Right cardiac atrium (tissue), 5 donors: ENCODE data around the gene SLC2A9. TPM values are rescaled to one million over a fixed set of nuclear protein-coding genes. Genes with fewer than 3 reads are reported as not detected.

ENCODE experiments used
- ATAC-seq, 2 donors: fragments of 200-7000 bp; cut with Tn5 transposase; one replicate each; pipeline versions ENCODE4 v1.8.0 to v1.9.1; 2020; ENCODE audit warnings: moderate library complexity in 2 of 2, mild to moderate bottlenecking in 1 of 2
- DNase-seq, 3 donors: peaks; one replicate each; pipeline ENCODE4 v3.0.0-alpha.2; 2020
- H3K27ac ChIP-seq: one replicate; pipeline ENCODE4 v1.5.1; 2013; ENCODE audit warnings: mild to moderate bottlenecking, low read length, control low read depth, moderate library complexity
- H3K27me3 ChIP-seq: one replicate; pipeline ENCODE4 v1.6.1; 2013; ENCODE audit not compliant: control insufficient read depth, insufficient read depth
- H3K4me1 ChIP-seq: one replicate; pipeline ENCODE4 v1.6.1; 2013; ENCODE audit warnings: low read length; ENCODE audit not compliant: control insufficient read depth, insufficient read depth
- H3K4me3 ChIP-seq: one replicate; pipeline ENCODE4 v1.5.1; 2013; ENCODE audit warnings: low read length, control low read depth
- H3K9me3 ChIP-seq: one replicate; pipeline ENCODE4 v1.6.1; 2013; ENCODE audit warnings: low read length; ENCODE audit not compliant: control insufficient read depth
- WGBS: extraction: QIAGEN DNeasy Blood & Tissue Kit; methylation state at CpG from one replicate; pipeline ENCODE4 v1.1.7; 2013; 5-methylcytosine and 5-hydroxymethylcytosine counted together
- intact Hi-C, 4 donors: fragments of 100-400 bp; cut with DNase I; formaldehyde crosslinking; loops; one replicate each; pipeline versions ENCODE4 v1.11.0 to v1.14.0; 2022 to 2023
- polyA plus RNA-seq: library from polyadenylated mRNA; stranded (reverse); fragments of 200-250 nt; gene quantifications from one replicate; pipeline ENCODE4 v1.2.3, GENCODE V29; 2013
- total RNA-seq, 4 donors: library from RNA; stranded (reverse); fragmentation: NEBNext Ultra II Directional; extraction: Animal tissue kit (Norgen Biotek cat#: 25700); gene quantifications; one replicate each; pipeline ENCODE4 v1.2.1, GENCODE V29; 2021
- donor health status: healthy with polysubstance abuse.
- donor health status: DM: no; HTN: yes; CAD: no.
- donor health status: DM: no; HTN: no; CAD: no.
- donor health status: DM: no; HTN: yes; CAD: no; lungs with severe emphysema.
- donor health status: DM: yes; HTN: yes; CAD: no.

The SLC2A9 gene
- total and polyA plus RNA-seq, 5 donors, result 5.1 to 18.7 (median 13.1) TPM

- DNase-seq (no peak), ATAC-seq (no peak)
- WGBS, result 64% methylated on average over 4 of the region's 4 CpGs
- Histone ChIP-seq H3K4me1 (peaks cover 17% of the 10 kb centered on the region), H3K9me3 (no peaks in the 10 kb centered on the region), H3K4me3 (no peak overlapping the region), H3K27ac (no peak overlapping the region), H3K27me3 (no peaks in the 10 kb centered on the region)
- intact Hi-C loops, result no loop called here
Observed at GRCh38 chr4:10028910-10029309, 7.6 kb upstream of the SLC2A9 start.

- H3K27ac ChIP-seq, result no peak overlapping the region
- intact Hi-C loops, result no loop called here
- ATAC-seq (no peak), DNase-seq (no peak)
- H3K27me3 ChIP-seq, result no peaks in the 10 kb centered on the region
- 81% methylated on average over 9 of the region's 9 CpGs for WGBS
- no peaks in the 10 kb centered on the region for H3K9me3 ChIP-seq
- no peak overlapping the region for H3K4me3 ChIP-seq
- H3K4me1 ChIP-seq, result peaks cover 13% of the 10 kb centered on the region
Observed at GRCh38 chr4:10026485-10026884, 5.2 kb upstream of the SLC2A9 start.

DNA sequence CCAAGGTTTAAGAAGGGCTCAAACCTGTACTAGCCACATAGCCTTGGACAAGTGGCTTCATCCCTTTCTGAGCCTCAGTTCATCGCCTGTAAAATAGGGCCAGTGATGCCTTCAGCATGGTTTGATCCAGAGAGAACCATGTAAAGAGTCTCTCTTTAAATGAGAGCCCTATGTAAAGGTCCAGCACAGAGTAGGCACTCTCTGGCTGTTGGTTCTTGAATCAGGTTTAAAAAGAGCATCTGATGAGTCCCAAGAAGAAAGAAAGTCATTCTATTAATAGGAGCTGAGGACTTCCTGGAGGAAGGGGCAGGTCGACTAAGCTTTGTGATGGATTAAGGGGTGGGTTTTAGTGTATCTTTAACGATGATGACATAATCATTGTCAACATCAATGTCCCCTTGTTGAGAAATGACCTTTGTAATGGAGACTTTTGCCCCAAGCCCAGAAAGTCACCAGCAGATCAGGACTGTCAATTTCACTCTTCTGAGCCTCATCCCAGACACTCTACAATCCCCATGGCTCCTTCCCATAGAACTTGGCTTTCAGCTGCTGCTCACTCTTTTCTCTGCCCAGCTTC is 4.0 kb upstream of the SLC2A9 start:
- intact Hi-C loops, result no loop called here
- Histone ChIP-seq H3K4me1 (peaks cover 12% of the 10 kb centered on the region), H3K9me3 (no peaks in the 10 kb centered on the region), H3K27me3 (no peaks in the 10 kb centered on the region), H3K4me3 (no peak overlapping the region), H3K27ac (no peak overlapping the region)
- DNase-seq (no peak), ATAC-seq (no peak)
- 71% methylated on average over 3 of the region's 3 CpGs for whole genome bisulfite sequencing

- H3K27ac ChIP-seq, result no peak overlapping the region
- H3K27me3 ChIP-seq, result no peaks in the 10 kb centered on the region
- 51% methylated on average over 2 of the region's 2 CpGs for WGBS
- no peak overlapping the region for H3K4me3 ChIP-seq
- DNase-seq, result peak in 1 of 3 donors; percentile 46
- peak in 1 of 2 donors; percentile 2 for ATAC-seq
- H3K9me3 ChIP-seq, result no peaks in the 10 kb centered on the region
- H3K4me1 ChIP-seq, result peaks cover 22% of the 10 kb centered on the region
- intact Hi-C loops, result loop anchor here in 1 of 4 donors (5.0 kb wide), 1 partner anchor 38 kb away; no protein-coding TSS in a partner anchor
Observed at GRCh38 chr4:10024303-10024702, 3.0 kb upstream of the SLC2A9 start.

- ATAC-seq (no peak), DNase-seq (peak in 1 of 3 donors; percentile 47)
- peaks cover 23% of the 10 kb centered on the region for H3K4me1 ChIP-seq
- no peak overlapping the region for H3K4me3 ChIP-seq
- no peaks in the 10 kb centered on the region for H3K27me3 ChIP-seq
- intact Hi-C loops, result loop anchor here in 1 of 4 donors (5.0 kb wide), 1 partner anchor 38 kb away; no protein-coding TSS in a partner anchor
- no peaks in the 10 kb centered on the region for H3K9me3 ChIP-seq
- H3K27ac ChIP-seq, result peak overlapping the region; percentile 0
- 63% methylated on average over 7 of the region's 7 CpGs for WGBS
Observed at GRCh38 chr4:10023806-10024205, 2.5 kb upstream of the SLC2A9 start.

DNA sequence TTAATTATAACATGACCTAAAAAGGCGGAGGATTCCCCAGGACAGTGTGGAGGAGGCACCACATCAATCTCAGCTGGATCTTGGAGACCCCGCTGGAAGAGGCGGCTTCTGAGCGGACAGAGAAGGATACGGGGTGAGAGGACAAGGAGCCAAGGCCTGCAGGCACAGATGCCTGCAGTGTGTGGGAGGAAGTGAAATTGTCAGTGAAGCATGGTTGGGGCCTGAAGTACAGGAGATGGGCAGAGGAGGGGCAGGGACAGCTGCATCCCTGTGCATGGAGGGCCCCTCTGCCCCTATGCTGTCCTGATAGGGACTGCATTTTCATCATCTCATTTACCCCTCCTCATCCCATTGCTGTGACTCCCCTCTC is 1.7 kb upstream of the SLC2A9 start:
- ATAC-seq (no peak), DNase-seq (peak in 1 of 3 donors; percentile 28)
- intact Hi-C loops, result loop anchor here in 1 of 4 donors (5.0 kb wide), 1 partner anchor 39 kb away; no protein-coding TSS in a partner anchor
- Histone ChIP-seq H3K27ac (no peak overlapping the region), H3K4me3 (no peak overlapping the region), H3K9me3 (no peaks in the 10 kb centered on the region), H3K27me3 (no peaks in the 10 kb centered on the region), H3K4me1 (peaks cover 23% of the 10 kb centered on the region)
- 88% methylated on average over 5 of the region's 5 CpGs for WGBS

GRCh38 chr4:10022346-10023049 is 1.2 kb upstream of the SLC2A9 start:
- Histone ChIP-seq H3K27me3 (no peaks in the 10 kb centered on the region), H3K4me1 (peaks cover 23% of the 10 kb centered on the region), H3K27ac (peak overlapping the region; percentile 60), H3K4me3 (no peak overlapping the region), H3K9me3 (no peaks in the 10 kb centered on the region)
- intact Hi-C loops, result loop anchor here in 1 of 4 donors (5.0 kb wide), 1 partner anchor 40 kb away; no protein-coding TSS in a partner anchor
- ATAC-seq (peak in 1 of 2 donors; percentile 9), DNase-seq (peak; percentile 37 to 80 (median 68))
- WGBS, result 71% methylated on average over 14 of the region's 14 CpGs

GRCh38 chr4:10021653-10022023 is 341 bp upstream of the SLC2A9 start:
- no peak for ATAC-seq
- peak in 1 of 3 donors; percentile 25 for DNase-seq
- Histone ChIP-seq H3K27ac (no peak overlapping the region), H3K27me3 (no peaks in the 10 kb centered on the region), H3K9me3 (no peaks in the 10 kb centered on the region), H3K4me1 (peaks cover 23% of the 10 kb centered on the region), H3K4me3 (no peak overlapping the region)
- 70% methylated on average over 5 of the region's 5 CpGs for WGBS
- intact Hi-C loops, result loop anchor here in 1 of 4 donors (5.0 kb wide), 1 partner anchor 41 kb away; no protein-coding TSS in a partner anchor

GRCh38 chr4:10020106-10020505 is 1.2 kb downstream of the SLC2A9 start:
- peaks cover 25% of the 10 kb centered on the region for H3K4me1 ChIP-seq
- WGBS, result 70% methylated on average over 6 of the region's 6 CpGs
- H3K27ac ChIP-seq, result peak overlapping the region; percentile 90

GRCh38 chr4:10019521-10020051 is 1.7 kb downstream of the SLC2A9 start:
- ATAC-seq (peak; percentile 42 to 50), DNase-seq (peak in 1 of 3 donors; percentile 43)
- H3K27me3 ChIP-seq, result no peaks in the 10 kb centered on the region
- H3K4me3 ChIP-seq, result peak overlapping the region; percentile 14
- H3K27ac ChIP-seq, result peak overlapping the region; percentile 90
- H3K4me1 ChIP-seq, result peaks cover 25% of the 10 kb centered on the region
- 41% methylated on average over 9 of the region's 9 CpGs for WGBS
- intact Hi-C loops, result loop anchor here (2.0 to 10.0 kb wide), 6 partner anchors 43 to 315 kb away; no protein-coding TSS in a partner anchor
- H3K9me3 ChIP-seq, result no peaks in the 10 kb centered on the region

More at GRCh38 chr4:10020106-10020505, 1.2 kb downstream of the SLC2A9 start:
- intact Hi-C loops, result loop anchor here in 1 of 4 donors (5.0 kb wide), 1 partner anchor 42 kb away; no protein-coding TSS in a partner anchor
- DNase-seq (peak in 1 of 3 donors; percentile 31), ATAC-seq (no peak)
- Histone ChIP-seq H3K9me3 (no peaks in the 10 kb centered on the region), H3K4me3 (no peak overlapping the region), H3K27me3 (no peaks in the 10 kb centered on the region)
